Measurements from ENCODE around the gene S1PR5. TPM values are rescaled to one million over a fixed set of nuclear protein-coding genes. Genes with fewer than 3 reads are reported as not detected.
"Not testable (repeated sequence)": the region's sequence is repeated elsewhere in the genome, so short reads cannot be mapped to it uniquely, and the experiment has no call there.

Gene S1PR5
- polyA plus RNA-seq, 2 donors, result 9.4 to 12.1 TPM

DNA sequence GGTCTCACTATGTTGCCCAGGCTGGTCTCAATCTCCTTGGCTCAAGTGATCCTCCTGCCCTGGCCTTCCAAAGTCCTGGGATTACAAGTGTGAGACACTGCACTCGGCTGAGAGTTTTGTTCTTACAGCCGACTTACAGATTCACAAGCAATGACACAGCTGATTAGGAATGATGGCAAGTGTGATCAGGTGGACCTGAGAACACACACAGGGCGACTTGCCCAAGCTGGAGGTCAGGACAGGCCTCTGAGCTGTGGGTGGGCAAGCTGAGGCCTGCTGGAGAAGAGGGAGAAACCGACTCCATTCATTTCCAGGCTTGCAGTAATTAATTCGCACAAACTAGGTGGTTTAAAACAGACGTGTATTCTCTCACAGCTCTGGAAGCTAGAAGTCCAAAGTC lies 18.4 kb upstream of the S1PR5 start:
- 45 to 55% methylated on average over 6 of the region's 6 CpGs for WGBS, 2 donors
- H3K27ac ChIP-seq (ENCODE audit: low read depth in 2 of 2, low read length in 1 of 2), result peak overlapping the region; percentile 52 to 62
- no peaks in the 10 kb centered on the region for H3K27me3 ChIP-seq (ENCODE audit: control insufficient read depth in 1 of 2, insufficient read depth in 2 of 2, low read length in 2 of 2)
- no peak overlapping the region for H3K4me3 ChIP-seq (ENCODE audit: low read depth in 1 of 2, low read length in 2 of 2)
- no peaks in the 10 kb centered on the region for H3K36me3 ChIP-seq (ENCODE audit: control insufficient read depth in 2 of 2, insufficient read depth in 2 of 2, low read length in 1 of 2)
- no peaks in the 10 kb centered on the region for H3K9me3 ChIP-seq (ENCODE audit: control insufficient read depth in 2 of 2, insufficient read depth in 1 of 2, low read depth in 1 of 2, low read length in 1 of 2)
- peaks cover 0 to 5% of the 10 kb centered on the region in 2 donors for H3K4me1 ChIP-seq (ENCODE audit: control insufficient read depth in 2 of 2, insufficient read depth in 2 of 2, low read length in 1 of 2)

DNA sequence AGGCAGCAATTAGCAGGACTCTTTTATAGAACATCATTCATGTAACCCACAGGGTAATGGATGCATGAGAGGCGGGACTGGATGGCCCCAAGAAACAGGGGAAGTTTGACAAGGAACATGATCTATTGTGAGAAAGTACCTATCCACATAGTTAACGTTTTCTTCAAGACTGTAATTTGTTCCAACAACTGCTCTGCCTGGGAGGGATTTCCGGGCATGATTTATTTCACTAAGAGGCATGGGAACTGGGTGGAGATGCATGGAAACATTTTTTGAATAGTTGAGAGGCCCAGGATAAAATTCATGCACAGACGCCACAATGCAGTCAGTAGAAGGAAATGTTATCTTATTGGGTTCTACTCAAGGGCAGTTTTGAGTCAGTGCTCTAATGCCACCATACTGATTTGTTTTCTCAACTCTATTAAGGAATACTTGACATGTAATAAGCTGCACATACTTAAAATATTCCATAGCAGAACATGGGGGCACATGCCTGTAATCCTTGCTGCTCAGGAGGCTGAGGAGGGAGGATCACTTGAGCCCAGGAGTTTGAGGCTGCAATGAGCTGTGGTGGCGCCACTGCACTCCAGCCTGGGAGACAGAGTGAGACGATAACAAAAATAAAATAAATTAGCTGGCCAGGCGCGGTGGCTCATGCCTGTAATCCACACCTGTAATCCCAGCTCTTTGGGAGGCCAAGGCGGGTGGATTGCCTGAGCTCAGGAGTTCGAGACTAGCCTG lies 16.6 kb upstream of the S1PR5 start:
- no peaks in the 10 kb centered on the region for H3K36me3 ChIP-seq (ENCODE audit: control insufficient read depth in 2 of 2, insufficient read depth in 2 of 2, low read length in 1 of 2)
- peaks cover 0 to 5% of the 10 kb centered on the region in 2 donors for H3K4me1 ChIP-seq (ENCODE audit: control insufficient read depth in 2 of 2, insufficient read depth in 2 of 2, low read length in 1 of 2)
- no peaks in the 10 kb centered on the region for H3K27me3 ChIP-seq (ENCODE audit: control insufficient read depth in 1 of 2, insufficient read depth in 2 of 2, low read length in 2 of 2)
- H3K4me3 ChIP-seq (ENCODE audit: low read depth in 1 of 2, low read length in 2 of 2), result no peak overlapping the region
- H3K9me3 ChIP-seq (ENCODE audit: control insufficient read depth in 2 of 2, insufficient read depth in 1 of 2, low read depth in 1 of 2, low read length in 1 of 2), result no peaks in the 10 kb centered on the region
- 54 to 55% methylated on average over 10 of the region's 10 CpGs for WGBS, 2 donors
- H3K27ac ChIP-seq (ENCODE audit: low read depth in 2 of 2, low read length in 1 of 2), result peak overlapping the region; percentile 62 to 70

DNA sequence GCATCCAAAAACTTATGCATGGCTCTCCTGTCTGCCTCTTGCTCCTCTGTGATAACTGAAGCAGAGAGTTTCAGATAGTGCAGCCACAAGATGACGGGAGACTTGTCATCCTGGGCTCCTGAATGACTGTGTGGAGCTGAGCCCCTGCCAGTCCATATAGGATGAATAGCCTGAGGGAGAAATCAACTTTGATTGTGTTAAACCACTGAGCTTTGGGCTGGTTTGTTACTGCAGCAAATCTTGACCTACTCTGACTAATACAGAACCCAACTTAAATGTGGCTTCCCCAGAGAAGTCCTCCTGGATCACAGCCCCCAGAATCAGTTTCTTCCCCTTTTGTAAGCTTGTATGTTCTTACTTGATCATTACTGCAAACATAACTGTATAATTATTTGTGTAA lies 15.2 kb upstream of the S1PR5 start:
- Histone ChIP-seq H3K9me3 (ENCODE audit: control insufficient read depth in 2 of 2, insufficient read depth in 1 of 2, low read depth in 1 of 2, low read length in 1 of 2) (no peaks in the 10 kb centered on the region), H3K4me1 (ENCODE audit: control insufficient read depth in 2 of 2, insufficient read depth in 2 of 2, low read length in 1 of 2) (peaks cover 0 to 5% of the 10 kb centered on the region in 2 donors), H3K27me3 (ENCODE audit: control insufficient read depth in 1 of 2, insufficient read depth in 2 of 2, low read length in 2 of 2) (no peaks in the 10 kb centered on the region), H3K36me3 (ENCODE audit: control insufficient read depth in 2 of 2, insufficient read depth in 2 of 2, low read length in 1 of 2) (no peaks in the 10 kb centered on the region), H3K4me3 (ENCODE audit: low read depth in 1 of 2, low read length in 2 of 2) (no peak overlapping the region), H3K27ac (ENCODE audit: low read depth in 2 of 2, low read length in 1 of 2) (no peak overlapping the region)
- 88 to 92% methylated on average over 1 of the region's 1 CpG for WGBS, 2 donors

DNA sequence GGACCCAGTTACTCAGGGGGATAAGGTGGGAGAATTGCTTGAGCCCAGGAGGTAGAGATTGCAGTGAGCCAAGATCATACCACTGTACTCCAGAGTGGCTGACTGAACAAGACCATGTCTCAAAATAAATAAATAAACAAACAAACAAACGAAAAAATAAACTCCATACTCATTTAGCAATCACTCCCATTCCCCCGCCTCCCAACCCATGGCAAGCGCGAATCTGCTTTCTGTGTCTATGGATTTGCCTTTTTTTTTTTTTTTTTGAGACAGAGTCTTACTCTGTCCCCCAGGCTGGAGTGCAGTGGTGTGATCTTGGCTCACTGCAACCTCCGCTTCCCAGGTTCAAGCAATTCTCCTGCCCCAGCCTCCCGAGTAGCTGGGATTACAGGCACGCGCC lies 9.6 kb upstream of the S1PR5 start:
- not testable (repeated sequence) for H3K4me3 ChIP-seq (ENCODE audit: low read depth in 1 of 2, low read length in 2 of 2); H3K36me3 ChIP-seq (ENCODE audit: control insufficient read depth in 2 of 2, insufficient read depth in 2 of 2, low read length in 1 of 2); H3K9me3 ChIP-seq (ENCODE audit: control insufficient read depth in 2 of 2, insufficient read depth in 1 of 2, low read depth in 1 of 2, low read length in 1 of 2); H3K27ac ChIP-seq (ENCODE audit: low read depth in 2 of 2, low read length in 1 of 2); H3K27me3 ChIP-seq (ENCODE audit: control insufficient read depth in 1 of 2, insufficient read depth in 2 of 2, low read length in 2 of 2); H3K4me1 ChIP-seq (ENCODE audit: control insufficient read depth in 2 of 2, insufficient read depth in 2 of 2, low read length in 1 of 2)
- 88 to 92% methylated on average over 8 of the region's 8 CpGs for WGBS, 2 donors

DNA sequence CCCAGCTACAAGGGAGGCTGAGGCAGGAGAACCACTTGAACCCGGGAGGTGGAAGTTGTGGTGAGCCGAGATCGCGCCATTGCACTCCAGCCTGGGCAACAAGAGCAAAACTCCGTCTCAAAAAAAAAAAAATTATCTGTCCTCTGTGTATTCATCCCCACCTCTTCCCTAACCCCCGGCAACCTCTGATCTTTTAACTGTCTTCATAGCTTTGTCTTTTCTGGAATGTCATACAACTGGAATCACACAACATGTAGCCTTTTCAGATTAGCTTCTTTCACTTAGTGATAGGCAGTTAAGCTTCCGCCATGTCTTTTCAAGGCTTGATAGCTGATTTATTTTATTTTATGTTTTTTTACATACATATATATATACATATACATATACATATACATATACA lies 8.4 kb upstream of the S1PR5 start:
- Histone ChIP-seq H3K4me3 (ENCODE audit: low read depth in 1 of 2, low read length in 2 of 2) (no peak overlapping the region), H3K36me3 (ENCODE audit: control insufficient read depth in 2 of 2, insufficient read depth in 2 of 2, low read length in 1 of 2) (no peaks in the 10 kb centered on the region), H3K27ac (ENCODE audit: low read depth in 2 of 2, low read length in 1 of 2) (no peak overlapping the region), H3K9me3 (ENCODE audit: control insufficient read depth in 2 of 2, insufficient read depth in 1 of 2, low read depth in 1 of 2, low read length in 1 of 2) (no peaks in the 10 kb centered on the region), H3K4me1 (ENCODE audit: control insufficient read depth in 2 of 2, insufficient read depth in 2 of 2, low read length in 1 of 2) (peaks cover 0 to 4% of the 10 kb centered on the region in 2 donors), H3K27me3 (ENCODE audit: control insufficient read depth in 1 of 2, insufficient read depth in 2 of 2, low read length in 2 of 2) (no peaks in the 10 kb centered on the region)
- 90 to 96% methylated on average over 7 of the region's 7 CpGs for WGBS, 2 donors

DNA sequence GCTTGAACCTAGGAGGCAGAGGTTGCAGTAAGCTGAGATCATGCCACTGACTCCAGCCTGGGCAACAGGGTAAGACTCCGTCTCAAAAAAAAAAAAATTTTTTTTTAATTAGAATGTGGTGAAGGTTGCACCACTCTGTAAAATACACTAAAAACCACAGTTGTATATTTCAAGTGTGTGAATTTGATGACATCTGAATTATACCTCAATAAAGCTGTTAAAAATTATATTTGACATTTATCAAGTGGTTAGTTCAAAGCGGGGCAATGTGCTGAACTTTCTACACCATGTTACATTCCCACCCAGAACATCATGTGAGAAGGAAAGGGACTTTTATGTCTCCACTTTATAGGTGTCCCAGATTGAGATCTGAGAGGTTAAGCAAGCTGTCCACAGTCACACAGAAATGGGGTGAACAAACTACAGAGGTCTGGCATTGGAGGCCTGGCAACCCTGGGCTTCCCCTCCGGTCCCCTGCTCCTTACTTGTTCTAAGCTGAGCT lies 5.9 kb upstream of the S1PR5 start:
- Histone ChIP-seq H3K4me3 (ENCODE audit: low read depth in 1 of 2, low read length in 2 of 2) (no peak overlapping the region), H3K4me1 (ENCODE audit: control insufficient read depth in 2 of 2, insufficient read depth in 2 of 2, low read length in 1 of 2) (peaks cover 4 to 13% of the 10 kb centered on the region in 2 donors), H3K27ac (ENCODE audit: low read depth in 2 of 2, low read length in 1 of 2) (no peak overlapping the region), H3K9me3 (ENCODE audit: control insufficient read depth in 2 of 2, insufficient read depth in 1 of 2, low read depth in 1 of 2, low read length in 1 of 2) (no peaks in the 10 kb centered on the region), H3K27me3 (ENCODE audit: control insufficient read depth in 1 of 2, insufficient read depth in 2 of 2, low read length in 2 of 2) (no peaks in the 10 kb centered on the region), H3K36me3 (ENCODE audit: control insufficient read depth in 2 of 2, insufficient read depth in 2 of 2, low read length in 1 of 2) (no peaks in the 10 kb centered on the region)
- WGBS, 2 donors, result 70 to 76% methylated on average over 3 of the region's 3 CpGs

DNA sequence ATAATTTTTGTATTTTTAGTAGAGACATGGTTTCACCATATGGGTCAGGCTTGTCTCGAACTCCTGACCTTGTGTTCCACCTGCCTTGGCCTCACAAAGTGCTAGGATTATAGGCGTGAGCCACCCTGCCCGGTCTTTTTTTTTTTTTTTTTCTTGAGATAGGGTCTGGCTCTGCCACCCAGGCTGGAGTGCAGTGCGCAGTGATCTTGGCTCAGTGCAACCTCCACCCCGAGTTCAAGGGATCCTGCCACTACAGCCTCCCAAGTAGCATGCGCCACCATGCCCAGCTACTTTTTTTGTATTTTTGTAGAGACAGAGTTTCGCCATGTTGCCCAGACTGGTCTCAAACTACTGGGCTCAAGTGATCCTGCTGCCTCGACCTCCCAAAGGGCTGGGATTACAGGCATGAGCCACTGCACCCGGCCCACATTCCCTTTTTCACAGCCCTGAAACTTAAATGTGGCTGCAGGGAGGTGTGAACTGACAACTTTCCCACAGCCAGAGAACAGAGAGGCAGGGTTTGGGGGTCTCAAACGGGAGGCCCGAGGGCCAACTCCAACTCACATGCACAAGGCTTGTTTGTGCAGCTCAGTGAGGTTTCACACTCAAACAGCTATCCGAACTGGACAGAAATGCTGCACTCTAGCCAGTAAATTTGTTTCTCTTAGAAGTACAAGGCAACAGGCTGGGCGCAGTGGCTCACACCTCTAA lies 4.4 kb upstream of the S1PR5 start:
- Histone ChIP-seq H3K27me3 (ENCODE audit: control insufficient read depth in 1 of 2, insufficient read depth in 2 of 2, low read length in 2 of 2) (no peaks in the 10 kb centered on the region), H3K4me3 (ENCODE audit: low read depth in 1 of 2, low read length in 2 of 2) (no peak overlapping the region), H3K27ac (ENCODE audit: low read depth in 2 of 2, low read length in 1 of 2) (peak overlapping the region; percentile 69 to 90), H3K36me3 (ENCODE audit: control insufficient read depth in 2 of 2, insufficient read depth in 2 of 2, low read length in 1 of 2) (no peaks in the 10 kb centered on the region), H3K4me1 (ENCODE audit: control insufficient read depth in 2 of 2, insufficient read depth in 2 of 2, low read length in 1 of 2) (peaks cover 4 to 17% of the 10 kb centered on the region in 2 donors), H3K9me3 (ENCODE audit: control insufficient read depth in 2 of 2, insufficient read depth in 1 of 2, low read depth in 1 of 2, low read length in 1 of 2) (no peaks in the 10 kb centered on the region)
- 44 to 57% methylated on average over 12 to 13 of the region's 13 CpGs for WGBS, 2 donors

DNA sequence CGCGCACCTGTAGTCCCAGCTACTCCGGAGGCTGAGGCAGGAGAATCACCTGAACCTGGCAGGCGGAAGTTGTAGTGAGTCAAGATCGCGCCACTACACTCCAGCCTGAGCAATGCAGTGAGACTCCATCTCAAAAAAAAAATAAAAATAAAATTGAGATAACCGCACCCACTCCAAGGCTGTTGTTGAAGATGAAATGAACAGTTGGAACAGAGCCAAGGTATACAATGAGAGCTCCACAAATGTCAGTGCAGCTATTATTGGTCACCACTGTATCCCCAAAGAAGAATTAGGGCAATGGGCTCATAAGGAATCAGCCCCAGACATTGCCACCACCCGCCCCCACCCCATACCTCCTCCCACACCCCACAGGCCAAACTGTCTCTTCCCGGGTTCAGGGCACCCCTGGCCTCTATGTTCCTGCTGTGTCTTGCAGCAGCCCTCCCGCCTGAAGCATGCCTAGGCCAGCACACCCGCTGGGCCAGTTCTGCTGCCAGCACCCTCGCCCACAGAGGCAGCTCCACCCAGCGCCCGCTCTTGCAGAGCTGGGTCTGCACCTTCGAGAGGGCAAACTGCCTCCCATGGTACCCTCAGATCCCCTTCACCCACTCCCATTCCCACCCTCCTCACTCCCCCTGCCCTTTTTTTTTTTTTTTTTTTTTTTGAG lies 3.5 kb upstream of the S1PR5 start:
- Histone ChIP-seq H3K9me3 (ENCODE audit: control insufficient read depth in 2 of 2, insufficient read depth in 1 of 2, low read depth in 1 of 2, low read length in 1 of 2) (no peaks in the 10 kb centered on the region), H3K27me3 (ENCODE audit: control insufficient read depth in 1 of 2, insufficient read depth in 2 of 2, low read length in 2 of 2) (no peaks in the 10 kb centered on the region), H3K4me1 (ENCODE audit: control insufficient read depth in 2 of 2, insufficient read depth in 2 of 2, low read length in 1 of 2) (peaks cover 4 to 17% of the 10 kb centered on the region in 2 donors), H3K36me3 (ENCODE audit: control insufficient read depth in 2 of 2, insufficient read depth in 2 of 2, low read length in 1 of 2) (no peaks in the 10 kb centered on the region), H3K27ac (ENCODE audit: low read depth in 2 of 2, low read length in 1 of 2) (peak overlapping the region; percentile 84 to 90), H3K4me3 (ENCODE audit: low read depth in 1 of 2, low read length in 2 of 2) (no peak overlapping the region)
- WGBS, 2 donors, result 50 to 62% methylated on average over 15 of the region's 15 CpGs

DNA sequence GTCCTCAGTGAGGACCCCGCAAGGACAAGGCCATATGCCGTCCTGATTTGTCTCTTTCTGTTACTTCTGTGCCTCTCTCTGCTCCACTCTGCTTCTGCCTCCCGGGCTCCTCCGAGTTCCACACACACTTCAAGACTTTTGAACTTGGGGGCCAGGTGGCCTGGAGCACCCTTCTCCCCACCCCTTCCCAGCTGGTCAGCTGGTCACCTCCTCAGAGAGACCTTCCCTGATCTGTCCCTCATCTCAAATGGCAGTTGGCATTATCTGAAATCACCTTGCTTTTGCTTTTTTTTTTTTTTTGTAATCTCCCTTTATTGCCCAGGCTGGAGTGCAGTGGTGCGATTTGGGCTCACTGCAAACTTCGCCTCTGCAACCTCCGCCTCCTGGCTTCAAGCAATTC lies 2.2 kb upstream of the S1PR5 start:
- no peaks in the 10 kb centered on the region for H3K9me3 ChIP-seq (ENCODE audit: control insufficient read depth in 2 of 2, insufficient read depth in 1 of 2, low read depth in 1 of 2, low read length in 1 of 2)
- 60 to 61% methylated on average over 7 of the region's 7 CpGs for WGBS, 2 donors
- H3K36me3 ChIP-seq (ENCODE audit: control insufficient read depth in 2 of 2, insufficient read depth in 2 of 2, low read length in 1 of 2), result peaks cover 0 to 2% of the 10 kb centered on the region in 2 donors
- H3K4me1 ChIP-seq (ENCODE audit: control insufficient read depth in 2 of 2, insufficient read depth in 2 of 2, low read length in 1 of 2), result peaks cover 4 to 25% of the 10 kb centered on the region in 2 donors
- H3K27ac ChIP-seq (ENCODE audit: low read depth in 2 of 2, low read length in 1 of 2), result peak overlapping the region; percentile 88 to 90
- H3K4me3 ChIP-seq (ENCODE audit: low read depth in 1 of 2, low read length in 2 of 2), result no peak overlapping the region
- peaks cover 0 to 1% of the 10 kb centered on the region in 2 donors for H3K27me3 ChIP-seq (ENCODE audit: control insufficient read depth in 1 of 2, insufficient read depth in 2 of 2, low read length in 2 of 2)

Data from esophagus (tissue), 2 donors.